HL-60 (cell line): ENCODE results near the gene MX2.
"Not testable (repeated sequence)": the region's sequence is repeated elsewhere in the genome, so short reads cannot be mapped to it uniquely, and the experiment has no call there.

Experiments used
- DNase-seq, 2 experiments: peaks; one replicate each; pipeline ENCODE4 v3.0.0-alpha.2; 2010 to 2020; ENCODE audit warnings: low read depth in 1 of 2, low spot score in 1 of 2
- H3K27ac ChIP-seq: fragments of 250-450 bp; sonication (Bioruptor Pico); replicated peaks from 2 replicates; pipeline ENCODE4 v1.5.1; 2020; ENCODE audit warnings: mild to moderate bottlenecking, moderate library complexity
- H3K27me3 ChIP-seq: fragments of 250-450 bp; sonication (Bioruptor Pico); 2 replicates; pipeline ENCODE4 v1.5.1; 2021; ENCODE audit warnings: mild to moderate bottlenecking, moderate library complexity; ENCODE audit not compliant: insufficient read depth, poor library complexity, severe bottlenecking
- H3K4me3 ChIP-seq: replicated peaks from 2 replicates; pipeline ENCODE4 v1.5.1; 2011; ENCODE audit warnings: mild to moderate bottlenecking, control low read depth, low read length; ENCODE audit not compliant: insufficient read depth
- CTCF ChIP-seq: IDR thresholded peaks from one replicate; pipeline ENCODE4 v1.5.1; 2011; ENCODE audit warnings: low read length, control low read depth, inconsistent platforms; ENCODE audit not compliant: insufficient read depth
- GABPA ChIP-seq: IDR thresholded peaks from 2 replicates; pipeline ENCODE4 v1.6.1; 2012; ENCODE audit warnings: low read depth
- POLR2AphosphoS5 ChIP-seq: IDR thresholded peaks from 2 replicates; pipeline ENCODE4 v1.6.1; 2012; ENCODE audit warnings: low read depth
- REST ChIP-seq: IDR thresholded peaks from 2 replicates; pipeline ENCODE4 v1.6.1; 2012; ENCODE audit warnings: low read depth; ENCODE audit not compliant: insufficient replicate concordance
- SPI1 ChIP-seq: IDR thresholded peaks from 2 replicates; pipeline ENCODE4 v1.6.1; 2012; ENCODE audit warnings: low read depth, mild to moderate bottlenecking, borderline replicate concordance

The MX2 gene

GRCh38 chr21:41419921-41420862 is 58.4 kb downstream of the MX2 start:
- Histone ChIP-seq H3K27ac (peak overlapping the region; percentile 80), H3K4me3 (peak overlapping the region; percentile 60), H3K27me3 (no peaks in the 10 kb centered on the region)
- TF ChIP-seq SPI1 (0 out of 2 replicates have a peak, but pooled peaks have one; percentile 10), POLR2AphosphoS5 (no peak), CTCF (no peak)
- DNase-seq: peak; percentile 59 to 63

- H3K27ac ChIP-seq: peak overlapping the region; percentile 80
- H3K4me3 ChIP-seq: not testable (repeated sequence)
These were observed 59.2 kb downstream of the MX2 start for GRCh38 chr21:41420998-41421397.

GRCh38 chr21:41422546-41423304 is 60.9 kb downstream of the MX2 start:
- Histone ChIP-seq H3K27ac (no peak overlapping the region), H3K4me3 (no peak overlapping the region), H3K27me3 (peaks cover 11% of the 10 kb centered on the region)
- DNase-seq: no peak
- no peak for TF ChIP-seq CTCF
- no peak for TF ChIP-seq SPI1

More at GRCh38 chr21:41420998-41421397, 59.2 kb downstream of the MX2 start:
- DNase-seq, H3K27me3 ChIP-seq: not testable (repeated sequence)

GRCh38 chr21:41423305-41423636 is 61.4 kb downstream of the MX2 start:
- H3K4me3 ChIP-seq, H3K27ac ChIP-seq, DNase-seq: not testable (repeated sequence)
- H3K27me3 ChIP-seq: peaks cover 11% of the 10 kb centered on the region

GRCh38 chr21:41425588-41425953 is 63.7 kb downstream of the MX2 start:
- peak overlapping the region; percentile 37 for H3K4me3 ChIP-seq

More at GRCh38 chr21:41425588-41425953, 63.7 kb downstream of the MX2 start:
- H3K27ac ChIP-seq: no peak overlapping the region
- no peak for DNase-seq
- peaks cover 11% of the 10 kb centered on the region for H3K27me3 ChIP-seq
- no peak for TF ChIP-seq SPI1
- TF ChIP-seq REST: no peak
- no peak for TF ChIP-seq POLR2AphosphoS5
- no peak for TF ChIP-seq GABPA
- no peak for TF ChIP-seq CTCF
